Subcutaneous abdominal adipose tissue (tissue), 5 donors: ENCODE measurements around the gene NCOA3.

Experiments used
- H3K27ac ChIP-seq: one replicate; pipeline ENCODE4 v1.7.0; 2013; ENCODE audit warnings: low read depth, mild to moderate bottlenecking, inconsistent platforms, low read length, moderate library complexity
- H3K27me3 ChIP-seq, 5 donors: one replicate each; pipeline ENCODE4 v1.7.0; 2013; ENCODE audit warnings: low read length in 5 of 5, inconsistent platforms in 1 of 5; ENCODE audit not compliant: control insufficient read depth in 5 of 5, insufficient read depth in 4 of 5
- H3K36me3 ChIP-seq, 5 donors: one replicate each; pipeline ENCODE4 v1.7.0; 2013; ENCODE audit warnings: low read length in 5 of 5; ENCODE audit not compliant: control insufficient read depth in 5 of 5, insufficient read depth in 5 of 5
- H3K4me1 ChIP-seq, 5 donors: one replicate each; pipeline ENCODE4 v1.7.0; 2013; ENCODE audit warnings: low read length in 5 of 5, mild to moderate bottlenecking in 3 of 5, moderate library complexity in 1 of 5; ENCODE audit not compliant: control insufficient read depth in 5 of 5, insufficient read depth in 5 of 5
- H3K4me3 ChIP-seq, 5 donors: one replicate each; pipeline ENCODE4 v1.7.0; 2013; ENCODE audit warnings: low read length in 5 of 5, low read depth in 1 of 5
- H3K9ac ChIP-seq, 5 donors: one replicate each; pipeline ENCODE4 v1.7.0; 2013; ENCODE audit warnings: low read length in 5 of 5, mild to moderate bottlenecking in 4 of 5, moderate library complexity in 3 of 5
- H3K9me3 ChIP-seq, 5 donors: one replicate each; pipeline ENCODE4 v1.7.0; 2013; ENCODE audit warnings: low read length in 5 of 5; ENCODE audit not compliant: control insufficient read depth in 5 of 5
- donor health status: healthy.
- donor health status: healthy.
- donor health status: healthy.
- donor health status: healthy.
- donor health status: healthy.

NCOA3 gene

GRCh38 chr20:47475419-47476044 lies 26.2 kb upstream of the NCOA3 start:
- no peak overlapping the region for H3K4me3 ChIP-seq
- H3K4me1 ChIP-seq, result peaks cover 0 to 8% (median 0%) of the 10 kb centered on the region in 5 donors
- H3K9me3 ChIP-seq, result no peaks in the 10 kb centered on the region
- H3K9ac ChIP-seq, result no peak overlapping the region
- H3K27me3 ChIP-seq, result no peaks in the 10 kb centered on the region
- H3K27ac ChIP-seq, result no peak overlapping the region
- H3K36me3 ChIP-seq, result no peaks in the 10 kb centered on the region

GRCh38 chr20:47476452-47476851 lies 25.2 kb upstream of the NCOA3 start:
- Histone ChIP-seq H3K36me3 (no peaks in the 10 kb centered on the region), H3K4me1 (peaks cover 0 to 8% (median 0%) of the 10 kb centered on the region in 5 donors), H3K27ac (no peak overlapping the region), H3K27me3 (no peaks in the 10 kb centered on the region), H3K9ac (no peak overlapping the region), H3K4me3 (no peak overlapping the region), H3K9me3 (no peaks in the 10 kb centered on the region)

DNA sequence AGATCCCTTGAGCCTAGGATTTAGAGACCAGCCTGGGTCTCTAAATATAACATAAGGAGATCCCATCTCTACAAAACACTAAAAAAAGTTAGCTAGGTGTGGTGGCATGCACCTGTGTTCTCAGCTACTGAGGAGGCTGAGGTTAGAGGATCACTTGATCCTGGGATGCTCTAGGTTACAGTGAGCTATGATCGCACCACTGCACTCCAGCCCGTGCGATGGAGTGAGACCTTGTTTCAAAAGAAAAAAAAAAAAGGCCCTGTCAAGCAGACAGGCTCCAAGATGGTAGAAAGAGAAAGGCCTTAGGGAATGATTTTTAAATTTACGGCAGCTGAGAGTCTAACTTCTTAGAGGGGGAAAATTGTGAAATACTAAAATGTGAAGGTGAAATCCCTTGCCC lies 22.6 kb upstream of the NCOA3 start:
- Histone ChIP-seq H3K27ac (no peak overlapping the region), H3K9ac (no peak overlapping the region), H3K4me3 (no peak overlapping the region), H3K4me1 (peaks cover 0 to 8% (median 0%) of the 10 kb centered on the region in 5 donors), H3K9me3 (no peaks in the 10 kb centered on the region), H3K36me3 (no peaks in the 10 kb centered on the region), H3K27me3 (no peaks in the 10 kb centered on the region)

DNA sequence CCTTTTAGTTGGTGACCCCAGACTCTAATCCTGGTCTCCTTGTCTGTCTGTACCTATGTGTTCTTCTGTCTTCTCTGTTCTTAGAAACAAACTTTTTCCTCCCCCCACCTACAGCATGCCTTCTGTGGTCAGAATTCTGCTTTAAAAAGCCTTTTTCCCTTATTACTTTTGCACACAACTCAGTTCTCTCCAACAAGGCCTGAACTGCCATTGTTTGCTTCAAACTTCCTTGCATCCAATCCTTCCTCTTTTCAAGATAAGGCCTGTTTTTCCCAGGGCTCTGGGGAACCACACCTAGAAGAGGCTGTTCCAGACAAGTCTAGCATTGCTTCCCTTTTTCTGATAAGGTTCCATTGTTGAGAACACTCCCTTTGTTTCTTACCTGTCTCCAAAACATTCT lies 22.2 kb upstream of the NCOA3 start:
- H3K4me3 ChIP-seq, result no peak overlapping the region
- no peaks in the 10 kb centered on the region for H3K36me3 ChIP-seq
- no peak overlapping the region for H3K27ac ChIP-seq
- H3K27me3 ChIP-seq, result no peaks in the 10 kb centered on the region
- no peak overlapping the region for H3K9ac ChIP-seq
- peaks cover 0 to 8% (median 0%) of the 10 kb centered on the region in 5 donors for H3K4me1 ChIP-seq
- H3K9me3 ChIP-seq, result no peaks in the 10 kb centered on the region

- H3K27me3 ChIP-seq, result no peaks in the 10 kb centered on the region
- no peak overlapping the region for H3K9ac ChIP-seq
- H3K9me3 ChIP-seq, result no peaks in the 10 kb centered on the region
- peaks cover 0 to 8% (median 0%) of the 10 kb centered on the region in 5 donors for H3K4me1 ChIP-seq
- H3K27ac ChIP-seq, result no peak overlapping the region
- H3K36me3 ChIP-seq, result no peaks in the 10 kb centered on the region
- no peak overlapping the region for H3K4me3 ChIP-seq
These were observed 21.4 kb upstream of the NCOA3 start for GRCh38 chr20:47480239-47480638.

- Histone ChIP-seq H3K4me1 (peaks cover 0 to 8% (median 0%) of the 10 kb centered on the region in 5 donors), H3K9me3 (no peaks in the 10 kb centered on the region), H3K9ac (no peak overlapping the region), H3K27me3 (no peaks in the 10 kb centered on the region), H3K4me3 (no peak overlapping the region), H3K27ac (no peak overlapping the region), H3K36me3 (no peaks in the 10 kb centered on the region)
These were observed 21.0 kb upstream of the NCOA3 start for GRCh38 chr20:47480705-47481104.

GRCh38 chr20:47481330-47482216 lies 20.1 kb upstream of the NCOA3 start:
- peaks cover 0 to 8% (median 0%) of the 10 kb centered on the region in 5 donors for H3K4me1 ChIP-seq
- no peak overlapping the region for H3K4me3 ChIP-seq
- H3K9ac ChIP-seq, result no peak overlapping the region
- H3K27me3 ChIP-seq, result no peaks in the 10 kb centered on the region
- no peaks in the 10 kb centered on the region for H3K9me3 ChIP-seq
- H3K27ac ChIP-seq, result no peak overlapping the region
- no peaks in the 10 kb centered on the region for H3K36me3 ChIP-seq

- H3K4me1 ChIP-seq, result peaks cover 0 to 15% (median 0%) of the 10 kb centered on the region in 5 donors
These were observed 19.0 kb upstream of the NCOA3 start for GRCh38 chr20:47482705-47483104.

GRCh38 chr20:47484303-47484702 lies 17.4 kb upstream of the NCOA3 start:
- peaks cover 0 to 13% (median 0%) of the 10 kb centered on the region in 5 donors for H3K4me1 ChIP-seq
- no peak overlapping the region for H3K9ac ChIP-seq
- no peak overlapping the region for H3K27ac ChIP-seq
- no peaks in the 10 kb centered on the region for H3K27me3 ChIP-seq
- no peaks in the 10 kb centered on the region for H3K9me3 ChIP-seq
- no peaks in the 10 kb centered on the region for H3K36me3 ChIP-seq
- no peak overlapping the region for H3K4me3 ChIP-seq

More at GRCh38 chr20:47482705-47483104, 19.0 kb upstream of the NCOA3 start:
- no peaks in the 10 kb centered on the region for H3K9me3 ChIP-seq
- H3K27me3 ChIP-seq, result no peaks in the 10 kb centered on the region
- H3K4me3 ChIP-seq, result no peak overlapping the region
- no peaks in the 10 kb centered on the region for H3K36me3 ChIP-seq
- H3K27ac ChIP-seq, result no peak overlapping the region
- no peak overlapping the region for H3K9ac ChIP-seq

GRCh38 chr20:47487175-47487917 lies 14.3 kb upstream of the NCOA3 start:
- no peaks in the 10 kb centered on the region for H3K9me3 ChIP-seq
- H3K36me3 ChIP-seq, result no peaks in the 10 kb centered on the region
- H3K27ac ChIP-seq, result peak overlapping the region; percentile 24
- no peaks in the 10 kb centered on the region for H3K27me3 ChIP-seq
- peaks cover 0 to 11% (median 0%) of the 10 kb centered on the region in 5 donors for H3K4me1 ChIP-seq
- H3K4me3 ChIP-seq, result no peak overlapping the region
- no peak overlapping the region for H3K9ac ChIP-seq
